HPDE6-E6E7 (cell line): ENCODE results near the gene PADI4.

Experiments
- DNase-seq: peaks from one replicate; pipeline ENCODE4 v3.0.0; 2011; ENCODE audit warnings: missing footprints; ENCODE audit errors: extremely low spot score

The PADI4 gene

GRCh38 chr1:17286646-17287045 lies 21.4 kb upstream of the PADI4 start:
- DNase-seq, result no peak

GRCh38 chr1:17287130-17287776 lies 20.7 kb upstream of the PADI4 start:
- peak; percentile 87 for DNase-seq

GRCh38 chr1:17289721-17290120 lies 18.3 kb upstream of the PADI4 start:
- DNase-seq, result no peak

GRCh38 chr1:17290553-17290952 lies 17.4 kb upstream of the PADI4 start:
- DNase-seq, result no peak

GRCh38 chr1:17292299-17293160 lies 15.5 kb upstream of the PADI4 start:
- DNase-seq, result no peak

- DNase-seq, result no peak
These were observed 14.1 kb upstream of the PADI4 start for GRCh38 chr1:17293681-17294425.

GRCh38 chr1:17295292-17295691 lies 12.7 kb upstream of the PADI4 start:
- DNase-seq, result no peak

- no peak for DNase-seq
These were observed 11.9 kb upstream of the PADI4 start for GRCh38 chr1:17296086-17296485.

- DNase-seq, result no peak
These were observed 10.0 kb upstream of the PADI4 start for GRCh38 chr1:17297991-17298390.

GRCh38 chr1:17301767-17302166 lies 6.2 kb upstream of the PADI4 start:
- no peak for DNase-seq

- DNase-seq, result peak; percentile 58
These were observed 3.7 kb upstream of the PADI4 start for GRCh38 chr1:17304151-17304825.

- no peak for DNase-seq
These were observed 3.2 kb upstream of the PADI4 start for GRCh38 chr1:17304826-17305175.

GRCh38 chr1:17305576-17306095 lies 2.4 kb upstream of the PADI4 start:
- no peak for DNase-seq

GRCh38 chr1:17306407-17306806 lies 1.6 kb upstream of the PADI4 start:
- no peak for DNase-seq

GRCh38 chr1:17306921-17307320 lies 1.1 kb upstream of the PADI4 start:
- DNase-seq, result no peak

- no peak for DNase-seq
These were observed 668 bp upstream of the PADI4 start for GRCh38 chr1:17307329-17307728.

GRCh38 chr1:17308593-17308992 lies 596 bp downstream of the PADI4 start:
- no peak for DNase-seq

- DNase-seq, result no peak
These were observed 1.6 kb downstream of the PADI4 start for GRCh38 chr1:17309426-17310067.

GRCh38 chr1:17310068-17310640 lies 2.2 kb downstream of the PADI4 start:
- DNase-seq, result no peak

GRCh38 chr1:17313530-17314309 lies 5.7 kb downstream of the PADI4 start:
- no peak for DNase-seq
